Activated naive CD4-positive, alpha-beta T cell treated with anti-CD3 and anti-CD28 coated beads, Interleukin-2, amount 10 ng/mL, durations not matched to agents 7 days and 5 days (primary cell): ENCODE data around the gene PTBP3.
A peak's percentile ranks its signal among the peaks of the same experiment; 100 is the strongest.
"Not testable (repeated sequence)": the region's sequence is repeated elsewhere in the genome, so short reads cannot be mapped to it uniquely, and the experiment has no call there.

ENCODE experiments used
- CTCF ChIA-PET: fragments of 350-600 bp; sonication (Branson Sonifier 250); formaldehyde crosslinking; loops from one replicate; lab custom pipeline; 2021; ENCODE audit warnings: antibody characterized with exemption; lab: Charles Lee
- DNase-seq: peaks from one replicate; pipeline ENCODE4 v3.0.0-alpha.2; 2020
- H3K27ac Mint-ChIP-seq: one replicate; pipeline ENCODE4 v1.8.0; 2021; ENCODE audit warnings: mild to moderate bottlenecking, moderate library complexity, mixed read lengths
- H3K27me3 Mint-ChIP-seq: one replicate; pipeline ENCODE4 v1.8.0; 2021; ENCODE audit warnings: mild to moderate bottlenecking, mixed read lengths
- H3K36me3 Mint-ChIP-seq: one replicate; pipeline ENCODE4 v1.8.0; 2021; ENCODE audit warnings: mixed read lengths
- H3K4me1 Mint-ChIP-seq: one replicate; pipeline ENCODE4 v1.8.0; 2021; ENCODE audit warnings: mixed read lengths
- H3K4me3 Mint-ChIP-seq: one replicate; pipeline ENCODE4 v1.8.0; 2021; ENCODE audit warnings: mild to moderate bottlenecking, moderate library complexity, mixed read lengths
- H3K9me3 Mint-ChIP-seq: one replicate; pipeline ENCODE4 v1.8.0; 2021; ENCODE audit warnings: mixed read lengths

Gene PTBP3

GRCh38 chr9:112373666-112374065 is 40.2 kb upstream of the PTBP3 start:
- not testable (repeated sequence) for DNase-seq, H3K36me3 Mint-ChIP-seq, H3K27ac Mint-ChIP-seq, H3K27me3 Mint-ChIP-seq, H3K4me3 Mint-ChIP-seq
- CTCF ChIA-PET: interaction anchor here (0.6 kb wide), 1 partner anchor 13 kb away, joined by 3 read pairs; no protein-coding TSS in a partner anchor
- H3K4me1 Mint-ChIP-seq: peaks cover 22% of the 10 kb centered on the region
- peaks cover 14% of the 10 kb centered on the region for H3K9me3 Mint-ChIP-seq

GRCh38 chr9:112371060-112371459 is 37.6 kb upstream of the PTBP3 start:
- no peaks in the 10 kb centered on the region for H3K4me1 Mint-ChIP-seq
- H3K27me3 Mint-ChIP-seq: peaks cover 5% of the 10 kb centered on the region
- no peak overlapping the region for H3K4me3 Mint-ChIP-seq
- no peak for DNase-seq
- peaks cover 16% of the 10 kb centered on the region for H3K9me3 Mint-ChIP-seq
- peaks cover 4% of the 10 kb centered on the region for H3K36me3 Mint-ChIP-seq
- no peak overlapping the region for H3K27ac Mint-ChIP-seq
- CTCF ChIA-PET: no interaction called here

GRCh38 chr9:112369817-112370216 is 36.4 kb upstream of the PTBP3 start:
- Mint-ChIP-seq H3K4me1 (no peaks in the 10 kb centered on the region), H3K9me3 (peaks cover 13% of the 10 kb centered on the region), H3K27me3 (peaks cover 11% of the 10 kb centered on the region), H3K4me3 (no peak overlapping the region), H3K27ac (no peak overlapping the region), H3K36me3 (peaks cover 4% of the 10 kb centered on the region)
- no peak for DNase-seq
- CTCF ChIA-PET: interaction anchor here (0.6 to 0.7 kb wide), 2 partner anchors 283 to 357 kb away, joined by 3 read pairs; no protein-coding TSS in a partner anchor

GRCh38 chr9:112367465-112367864 is 34.0 kb upstream of the PTBP3 start:
- CTCF ChIA-PET: interaction anchor here (1.0 to 1.9 kb wide), 6 partner anchors 10 to 285 kb away, joined by 3 to 9 read pairs (median 5); no protein-coding TSS in a partner anchor
- peaks cover 22% of the 10 kb centered on the region for H3K27me3 Mint-ChIP-seq
- no peak overlapping the region for H3K27ac Mint-ChIP-seq
- no peaks in the 10 kb centered on the region for H3K4me1 Mint-ChIP-seq
- peaks cover 2% of the 10 kb centered on the region for H3K36me3 Mint-ChIP-seq
- peaks cover 13% of the 10 kb centered on the region for H3K9me3 Mint-ChIP-seq
- no peak overlapping the region for H3K4me3 Mint-ChIP-seq
- no peak for DNase-seq

GRCh38 chr9:112366591-112366990 is 33.2 kb upstream of the PTBP3 start:
- Mint-ChIP-seq H3K9me3 (peaks cover 13% of the 10 kb centered on the region), H3K27ac (no peak overlapping the region), H3K4me3 (no peak overlapping the region), H3K36me3 (peaks cover 2% of the 10 kb centered on the region), H3K4me1 (peaks cover 1% of the 10 kb centered on the region), H3K27me3 (peaks cover 28% of the 10 kb centered on the region)
- CTCF ChIA-PET: interaction anchor here (1.0 to 1.9 kb wide), 7 partner anchors 11 to 284 kb away, joined by 3 to 9 read pairs (median 5); no protein-coding TSS in a partner anchor
- no peak for DNase-seq

GRCh38 chr9:112365257-112365656 is 31.8 kb upstream of the PTBP3 start:
- Mint-ChIP-seq H3K9me3 (peaks cover 13% of the 10 kb centered on the region), H3K27me3 (peaks cover 28% of the 10 kb centered on the region)
- H3K4me3 Mint-ChIP-seq, H3K36me3 Mint-ChIP-seq, H3K4me1 Mint-ChIP-seq, DNase-seq, H3K27ac Mint-ChIP-seq: not testable (repeated sequence)
- CTCF ChIA-PET: interaction anchor here (0.8 to 1.2 kb wide), 3 partner anchors 252 to 567 kb away, joined by 3 to 5 read pairs (median 5); no protein-coding TSS in a partner anchor

- DNase-seq: no peak
- H3K9me3 Mint-ChIP-seq: peaks cover 8% of the 10 kb centered on the region
- no peak overlapping the region for H3K4me3 Mint-ChIP-seq
- peaks cover 2% of the 10 kb centered on the region for H3K36me3 Mint-ChIP-seq
- H3K27me3 Mint-ChIP-seq: peaks cover 28% of the 10 kb centered on the region
- H3K27ac Mint-ChIP-seq: no peak overlapping the region
- peaks cover 2% of the 10 kb centered on the region for H3K4me1 Mint-ChIP-seq
- CTCF ChIA-PET: interaction anchor here (0.6 to 1.2 kb wide), 4 partner anchors 252 to 566 kb away, joined by 3 to 5 read pairs (median 4); no protein-coding TSS in a partner anchor
These were observed 31.3 kb upstream of the PTBP3 start for GRCh38 chr9:112364761-112365160.

- CTCF ChIA-PET: interaction anchor here (0.6 to 8.0 kb wide), 22 partner anchors 11 to 764 kb away, joined by 3 to 96 read pairs (median 3); partner anchors contain the start of gene PTBP3
- H3K27me3 Mint-ChIP-seq: peaks cover 23% of the 10 kb centered on the region
- H3K4me1 Mint-ChIP-seq: peaks cover 2% of the 10 kb centered on the region
- no peaks in the 10 kb centered on the region for H3K36me3 Mint-ChIP-seq
- H3K4me3 Mint-ChIP-seq: no peak overlapping the region
- DNase-seq: no peak
- H3K9me3 Mint-ChIP-seq: peaks cover 2% of the 10 kb centered on the region
- no peak overlapping the region for H3K27ac Mint-ChIP-seq
These were observed 28.2 kb upstream of the PTBP3 start for GRCh38 chr9:112361601-112362000.

- Mint-ChIP-seq H3K27ac (no peak overlapping the region), H3K4me3 (no peak overlapping the region)
- no peak for DNase-seq
These were observed 26.8 kb upstream of the PTBP3 start for GRCh38 chr9:112360047-112360804.

GRCh38 chr9:112355427-112355897 is 22.0 kb upstream of the PTBP3 start:
- Mint-ChIP-seq H3K36me3 (no peaks in the 10 kb centered on the region), H3K27ac (no peak overlapping the region), H3K27me3 (peaks cover 7% of the 10 kb centered on the region), H3K4me3 (no peak overlapping the region), H3K4me1 (peaks cover 17% of the 10 kb centered on the region), H3K9me3 (no peaks in the 10 kb centered on the region)
- CTCF ChIA-PET: interaction anchor here (0.9 to 8.0 kb wide), 3 partner anchors 20 to 437 kb away, joined by 3 to 96 read pairs (median 4); no protein-coding TSS in a partner anchor
- no peak for DNase-seq

More at GRCh38 chr9:112360047-112360804, 26.8 kb upstream of the PTBP3 start:
- CTCF ChIA-PET: interaction anchor here (0.9 to 8.0 kb wide), 13 partner anchors 14 to 762 kb away, joined by 3 to 96 read pairs (median 4); partner anchors contain the start of gene PTBP3
- H3K36me3 Mint-ChIP-seq: no peaks in the 10 kb centered on the region
- H3K4me1 Mint-ChIP-seq: peaks cover 6% of the 10 kb centered on the region
- no peaks in the 10 kb centered on the region for H3K9me3 Mint-ChIP-seq
- peaks cover 21% of the 10 kb centered on the region for H3K27me3 Mint-ChIP-seq

GRCh38 chr9:112354081-112354743 is 20.8 kb upstream of the PTBP3 start:
- Mint-ChIP-seq H3K27me3 (peaks cover 7% of the 10 kb centered on the region), H3K9me3 (no peaks in the 10 kb centered on the region), H3K4me1 (peaks cover 17% of the 10 kb centered on the region), H3K27ac (no peak overlapping the region), H3K4me3 (no peak overlapping the region), H3K36me3 (no peaks in the 10 kb centered on the region)
- CTCF ChIA-PET: interaction anchor here (1.1 to 1.2 kb wide), 2 partner anchors 8 to 263 kb away, joined by 3 read pairs; no protein-coding TSS in a partner anchor
- DNase-seq: no peak

GRCh38 chr9:112352209-112352608 is 18.8 kb upstream of the PTBP3 start:
- Mint-ChIP-seq H3K4me1 (peaks cover 31% of the 10 kb centered on the region), H3K4me3 (no peak overlapping the region), H3K27ac (no peak overlapping the region), H3K9me3 (peaks cover 2% of the 10 kb centered on the region), H3K36me3 (peaks cover 5% of the 10 kb centered on the region), H3K27me3 (peaks cover 18% of the 10 kb centered on the region)
- CTCF ChIA-PET: interaction anchor here (1.2 kb wide), 1 partner anchor 17 kb away, joined by 3 read pairs; no protein-coding TSS in a partner anchor
- DNase-seq: no peak

GRCh38 chr9:112351184-112351583 is 17.8 kb upstream of the PTBP3 start:
- Mint-ChIP-seq H3K36me3 (peaks cover 5% of the 10 kb centered on the region), H3K27me3 (peaks cover 19% of the 10 kb centered on the region), H3K27ac (no peak overlapping the region), H3K4me1 (peaks cover 31% of the 10 kb centered on the region), H3K4me3 (no peak overlapping the region), H3K9me3 (peaks cover 2% of the 10 kb centered on the region)
- no peak for DNase-seq
- CTCF ChIA-PET: interaction anchor here (1.2 kb wide), 1 partner anchor 16 kb away, joined by 3 read pairs; no protein-coding TSS in a partner anchor

- Mint-ChIP-seq H3K9me3 (peaks cover 2% of the 10 kb centered on the region), H3K4me1 (peaks cover 16% of the 10 kb centered on the region), H3K4me3 (peak overlapping the region; percentile 63), H3K27me3 (peaks cover 23% of the 10 kb centered on the region), H3K36me3 (peaks cover 5% of the 10 kb centered on the region), H3K27ac (no peak overlapping the region)
- CTCF ChIA-PET: no interaction called here
- no peak for DNase-seq
These were observed 15.6 kb upstream of the PTBP3 start for GRCh38 chr9:112349008-112349333.
